A549 (cell line): ENCODE data around the gene PPRC1.

Experiments used
- JUN ChIP-seq, 2 experiments: fragments of >200 bp; sonication (Bioruptor Twin); formaldehyde crosslinking; IDR thresholded peaks; 2 replicates in 1 of 2; 3 replicates in 1 of 2; pipeline ENCODE4 v1.6.1; 2016 to 2017
- MAX ChIP-seq: IDR thresholded peaks from 2 replicates; pipeline ENCODE4 v1.6.1; 2012
- NPAS2 ChIP-seq: fragments of 250-450 bp; sonication (Bioruptor Pico); IDR thresholded peaks from 2 replicates; pipeline ENCODE4 v1.8.0; 2022; ENCODE audit warnings: mild to moderate bottlenecking, moderate library complexity, borderline replicate concordance
- NR3C1 ChIP-seq: fragments of >200 bp; sonication (Bioruptor Twin); formaldehyde crosslinking; IDR thresholded peaks from 3 replicates; pipeline ENCODE4 v1.6.1; 2017
- RCOR1 ChIP-seq: fragments of 150-350 bp; IDR thresholded peaks from 2 replicates; pipeline ENCODE4 v1.6.1; 2014; ENCODE audit warnings: antibody characterized with exemption, low read length, low read depth
- TF ChIP-seq, protein P1 (sequence below): fragments of >200 bp; sonication (Bioruptor Twin); formaldehyde crosslinking; IDR thresholded peaks from 3 replicates; pipeline ENCODE4 v1.5.1; 2016

- TF ChIP-seq, protein P1, sequence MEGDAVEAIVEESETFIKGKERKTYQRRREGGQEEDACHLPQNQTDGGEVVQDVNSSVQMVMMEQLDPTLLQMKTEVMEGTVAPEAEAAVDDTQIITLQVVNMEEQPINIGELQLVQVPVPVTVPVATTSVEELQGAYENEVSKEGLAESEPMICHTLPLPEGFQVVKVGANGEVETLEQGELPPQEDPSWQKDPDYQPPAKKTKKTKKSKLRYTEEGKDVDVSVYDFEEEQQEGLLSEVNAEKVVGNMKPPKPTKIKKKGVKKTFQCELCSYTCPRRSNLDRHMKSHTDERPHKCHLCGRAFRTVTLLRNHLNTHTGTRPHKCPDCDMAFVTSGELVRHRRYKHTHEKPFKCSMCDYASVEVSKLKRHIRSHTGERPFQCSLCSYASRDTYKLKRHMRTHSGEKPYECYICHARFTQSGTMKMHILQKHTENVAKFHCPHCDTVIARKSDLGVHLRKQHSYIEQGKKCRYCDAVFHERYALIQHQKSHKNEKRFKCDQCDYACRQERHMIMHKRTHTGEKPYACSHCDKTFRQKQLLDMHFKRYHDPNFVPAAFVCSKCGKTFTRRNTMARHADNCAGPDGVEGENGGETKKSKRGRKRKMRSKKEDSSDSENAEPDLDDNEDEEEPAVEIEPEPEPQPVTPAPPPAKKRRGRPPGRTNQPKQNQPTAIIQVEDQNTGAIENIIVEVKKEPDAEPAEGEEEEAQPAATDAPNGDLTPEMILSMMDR = no peak; the same call in 2 of the 3 replicates
- TF ChIP-seq RCOR1 = no peak
- TF ChIP-seq NR3C1 = no peak
- no peak for TF ChIP-seq JUN (IDR thresholded peaks at IDR 0.05)
- no peak for TF ChIP-seq MAX
- no peak for TF ChIP-seq NPAS2
These were observed 20.5 kb upstream of the PPRC1 start for GRCh38 chr10:102112210-102112817.
